Cardiac fibroblast (primary cell): ENCODE measurements around the gene IFNL1.

Source experiments
- DNase-seq, 2 donors: peaks; one replicate each; pipeline versions ENCODE4 v3.0.0 to v3.0.0-alpha.2; 2010; ENCODE audit warnings: low read depth in 2 of 2
- H3K4me3 ChIP-seq, 2 donors: replicated peaks in 1 of 2; 1 replicate in 1 of 2; 2 replicates in 1 of 2; pipeline ENCODE4 v1.5.1; 2011; ENCODE audit warnings: low read depth in 2 of 2, low read length in 2 of 2, mild to moderate bottlenecking in 2 of 2, moderate library complexity in 1 of 2
- TF ChIP-seq, protein P1 (sequence below): IDR thresholded peaks from one replicate; pipeline ENCODE4 v1.5.1; 2011; ENCODE audit warnings: low read depth, mild to moderate bottlenecking, low read length, inconsistent platforms

The IFNL1 gene

DNA sequence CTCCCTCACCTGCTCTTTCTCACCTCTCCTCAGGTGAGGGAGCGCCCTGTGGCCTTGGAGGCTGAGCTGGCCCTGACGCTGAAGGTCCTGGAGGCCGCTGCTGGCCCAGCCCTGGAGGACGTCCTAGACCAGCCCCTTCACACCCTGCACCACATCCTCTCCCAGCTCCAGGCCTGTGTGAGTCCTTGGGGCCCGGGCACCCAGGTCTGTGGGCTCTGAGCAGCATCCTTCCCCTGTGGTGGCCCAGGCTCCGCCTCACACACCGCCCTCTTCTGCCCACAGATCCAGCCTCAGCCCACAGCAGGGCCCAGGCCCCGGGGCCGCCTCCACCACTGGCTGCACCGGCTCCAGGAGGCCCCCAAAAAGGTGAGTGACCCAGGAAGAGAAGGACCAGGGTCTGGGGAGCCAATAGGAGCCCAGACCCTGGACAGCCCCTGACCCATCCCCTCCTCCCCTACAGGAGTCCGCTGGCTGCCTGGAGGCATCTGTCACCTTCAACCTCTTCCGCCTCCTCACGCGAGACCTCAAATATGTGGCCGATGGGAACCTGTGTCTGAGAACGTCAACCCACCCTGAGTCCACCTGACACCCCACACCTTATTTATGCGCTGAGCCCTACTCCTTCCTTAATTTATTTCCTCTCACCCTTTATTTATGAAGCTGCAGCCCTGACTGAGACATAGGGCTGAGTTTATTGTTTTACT, 1.9 kb downstream of the IFNL1 start:
- H3K4me3 ChIP-seq = no peak overlapping the region
- TF ChIP-seq, protein P1, sequence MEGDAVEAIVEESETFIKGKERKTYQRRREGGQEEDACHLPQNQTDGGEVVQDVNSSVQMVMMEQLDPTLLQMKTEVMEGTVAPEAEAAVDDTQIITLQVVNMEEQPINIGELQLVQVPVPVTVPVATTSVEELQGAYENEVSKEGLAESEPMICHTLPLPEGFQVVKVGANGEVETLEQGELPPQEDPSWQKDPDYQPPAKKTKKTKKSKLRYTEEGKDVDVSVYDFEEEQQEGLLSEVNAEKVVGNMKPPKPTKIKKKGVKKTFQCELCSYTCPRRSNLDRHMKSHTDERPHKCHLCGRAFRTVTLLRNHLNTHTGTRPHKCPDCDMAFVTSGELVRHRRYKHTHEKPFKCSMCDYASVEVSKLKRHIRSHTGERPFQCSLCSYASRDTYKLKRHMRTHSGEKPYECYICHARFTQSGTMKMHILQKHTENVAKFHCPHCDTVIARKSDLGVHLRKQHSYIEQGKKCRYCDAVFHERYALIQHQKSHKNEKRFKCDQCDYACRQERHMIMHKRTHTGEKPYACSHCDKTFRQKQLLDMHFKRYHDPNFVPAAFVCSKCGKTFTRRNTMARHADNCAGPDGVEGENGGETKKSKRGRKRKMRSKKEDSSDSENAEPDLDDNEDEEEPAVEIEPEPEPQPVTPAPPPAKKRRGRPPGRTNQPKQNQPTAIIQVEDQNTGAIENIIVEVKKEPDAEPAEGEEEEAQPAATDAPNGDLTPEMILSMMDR = no peak
- no peak for DNase-seq

GRCh38 chr19:39299404-39299803, 3.2 kb downstream of the IFNL1 start:
- no peak for DNase-seq
- H3K4me3 ChIP-seq = no peak overlapping the region
- TF ChIP-seq, protein P1 = no peak

GRCh38 chr19:39299832-39300231, 3.6 kb downstream of the IFNL1 start:
- DNase-seq = no peak
- TF ChIP-seq, protein P1 = no peak
- no peak overlapping the region for H3K4me3 ChIP-seq

DNA sequence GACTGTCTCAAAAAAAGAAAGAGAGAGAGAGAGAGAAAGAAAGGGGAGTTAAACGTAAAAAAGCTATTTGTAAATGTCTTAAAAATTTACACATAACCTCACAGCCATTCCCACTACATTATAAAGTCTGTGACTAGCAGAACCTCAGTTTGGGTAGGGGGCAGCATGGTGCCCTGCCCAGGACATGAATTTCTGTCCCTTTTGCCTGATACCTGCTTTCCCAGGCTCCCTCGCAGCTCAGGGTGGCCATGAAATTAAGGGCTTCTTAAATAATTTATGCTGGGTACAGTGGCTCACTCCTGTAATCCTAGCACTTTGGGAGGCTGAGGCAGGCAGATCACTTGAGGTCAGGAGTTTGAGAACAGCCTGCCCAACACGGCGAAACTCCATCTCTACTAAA, 4.8 kb downstream of the IFNL1 start:
- TF ChIP-seq, protein P1 = no peak
- H3K4me3 ChIP-seq = no peak overlapping the region
- DNase-seq = no peak

DNA sequence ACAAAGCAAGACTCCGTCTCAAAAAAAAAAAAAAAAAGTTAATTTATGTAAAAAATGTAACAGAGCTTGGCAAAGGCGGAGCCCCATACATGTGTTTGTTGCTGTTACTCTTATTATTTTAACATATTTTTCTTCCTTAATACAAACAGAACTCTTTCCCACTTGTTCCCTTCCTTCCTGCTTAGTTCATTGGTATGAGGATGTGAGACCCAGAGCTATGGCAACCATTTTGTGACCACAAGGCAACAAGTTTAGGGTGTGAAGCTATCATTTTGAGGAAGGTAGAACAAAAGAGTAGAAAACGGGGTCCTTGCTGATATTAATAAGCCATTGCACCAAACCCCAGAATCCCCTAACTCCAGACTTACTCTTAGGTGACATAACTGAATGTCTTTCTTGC, 5.4 kb downstream of the IFNL1 start:
- TF ChIP-seq, protein P1 = no peak
- H3K4me3 ChIP-seq = no peak overlapping the region
- DNase-seq = no peak

- no peak for DNase-seq
- H3K4me3 ChIP-seq = no peak overlapping the region
- TF ChIP-seq, protein P1 = no peak
Measured at GRCh38 chr19:39303373-39304184, 7.4 kb downstream of the IFNL1 start.

GRCh38 chr19:39304185-39304513, 7.9 kb downstream of the IFNL1 start:
- no peak for DNase-seq
- H3K4me3 ChIP-seq = no peak overlapping the region
- TF ChIP-seq, protein P1 = no peak
